Measurements from ENCODE around the gene HDC. TPM values are rescaled to one million over a fixed set of nuclear protein-coding genes. Genes with fewer than 3 reads are reported as not detected.

The HDC gene
- total and polyA plus RNA-seq, 10 of the 15 experiments (the other 5 are each of a cell fraction or from before 2014, with no cell fraction given): not detected

- no peak for TF ChIP-seq E2F8 (IDR thresholded peaks at IDR 0.05; ENCODE audit: low read depth, partially characterized antibody)
- TF ChIP-seq ZNF592 (IDR thresholded peaks at IDR 0.05): no peak
- TF ChIP-seq POLR2A (IDR thresholded peaks at IDR 0.05; ENCODE audit: low read depth, low read length): no peak
- no peak for TF ChIP-seq SRF (IDR thresholded peaks at IDR 0.05; ENCODE audit: low read depth in 2 of 2, low read length in 2 of 2)
- TF ChIP-seq IKZF2 (IDR thresholded peaks at IDR 0.05): no peak
- no peak for TF ChIP-seq ZNF217 (IDR thresholded peaks at IDR 0.05)
These were observed at the start of gene HDC (continued) for GRCh38 chr15:50265620-50266019.
